ENCODE results near the gene UBTF.

UBTF gene

GRCh38 chr17:44190481-44190880, 29.0 kb downstream of the UBTF start:
- Histone ChIP-seq H4K20me1 (ENCODE audit: insufficient read depth, low read length) (no peaks in the 10 kb centered on the region), H3K79me2 (ENCODE audit: low read length) (peaks cover 44% of the 10 kb centered on the region), H3K9ac (ENCODE audit: low read length) (no peak overlapping the region), H2AFZ (ENCODE audit: low read length) (no peak overlapping the region), H3K4me2 (ENCODE audit: low read depth, low read length) (no peak overlapping the region), H3K4me3 (ENCODE audit: low read length) (no peak overlapping the region), H3K9me3 (replicated peaks; ENCODE audit: insufficient read depth, low read length) (no peaks in the 10 kb centered on the region), H3K27ac (ENCODE audit: low read length) (no peak overlapping the region), H3K36me3 (replicated peaks; ENCODE audit: insufficient read depth, low read length) (no peaks in the 10 kb centered on the region), H3K9me2 (replicated peaks; ENCODE audit: insufficient read depth, low read length) (no peaks in the 10 kb centered on the region), H3F3A (ENCODE audit: insufficient read depth, low read length) (peaks cover 19% of the 10 kb centered on the region), H3K4me1 (ENCODE audit: low read length) (0 out of 2 replicates have a peak, but pooled peaks cover 6% of the 10 kb centered on the region), H3K27me3 (replicated peaks; ENCODE audit: insufficient read depth, low read length) (no peaks in the 10 kb centered on the region)
- no peak for TF ChIP-seq EZH2phosphoT487 (IDR thresholded peaks at IDR 0.05; ENCODE audit: low read length)
- TF ChIP-seq, protein P1, sequence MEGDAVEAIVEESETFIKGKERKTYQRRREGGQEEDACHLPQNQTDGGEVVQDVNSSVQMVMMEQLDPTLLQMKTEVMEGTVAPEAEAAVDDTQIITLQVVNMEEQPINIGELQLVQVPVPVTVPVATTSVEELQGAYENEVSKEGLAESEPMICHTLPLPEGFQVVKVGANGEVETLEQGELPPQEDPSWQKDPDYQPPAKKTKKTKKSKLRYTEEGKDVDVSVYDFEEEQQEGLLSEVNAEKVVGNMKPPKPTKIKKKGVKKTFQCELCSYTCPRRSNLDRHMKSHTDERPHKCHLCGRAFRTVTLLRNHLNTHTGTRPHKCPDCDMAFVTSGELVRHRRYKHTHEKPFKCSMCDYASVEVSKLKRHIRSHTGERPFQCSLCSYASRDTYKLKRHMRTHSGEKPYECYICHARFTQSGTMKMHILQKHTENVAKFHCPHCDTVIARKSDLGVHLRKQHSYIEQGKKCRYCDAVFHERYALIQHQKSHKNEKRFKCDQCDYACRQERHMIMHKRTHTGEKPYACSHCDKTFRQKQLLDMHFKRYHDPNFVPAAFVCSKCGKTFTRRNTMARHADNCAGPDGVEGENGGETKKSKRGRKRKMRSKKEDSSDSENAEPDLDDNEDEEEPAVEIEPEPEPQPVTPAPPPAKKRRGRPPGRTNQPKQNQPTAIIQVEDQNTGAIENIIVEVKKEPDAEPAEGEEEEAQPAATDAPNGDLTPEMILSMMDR (IDR thresholded peaks at IDR 0.05; ENCODE audit: low read length), result no peak
- no peak for TF ChIP-seq EZH2 (optimal IDR thresholded peaks at IDR 0.05; ENCODE audit: low read depth, low read length)
- no peak for DNase-seq

DNA sequence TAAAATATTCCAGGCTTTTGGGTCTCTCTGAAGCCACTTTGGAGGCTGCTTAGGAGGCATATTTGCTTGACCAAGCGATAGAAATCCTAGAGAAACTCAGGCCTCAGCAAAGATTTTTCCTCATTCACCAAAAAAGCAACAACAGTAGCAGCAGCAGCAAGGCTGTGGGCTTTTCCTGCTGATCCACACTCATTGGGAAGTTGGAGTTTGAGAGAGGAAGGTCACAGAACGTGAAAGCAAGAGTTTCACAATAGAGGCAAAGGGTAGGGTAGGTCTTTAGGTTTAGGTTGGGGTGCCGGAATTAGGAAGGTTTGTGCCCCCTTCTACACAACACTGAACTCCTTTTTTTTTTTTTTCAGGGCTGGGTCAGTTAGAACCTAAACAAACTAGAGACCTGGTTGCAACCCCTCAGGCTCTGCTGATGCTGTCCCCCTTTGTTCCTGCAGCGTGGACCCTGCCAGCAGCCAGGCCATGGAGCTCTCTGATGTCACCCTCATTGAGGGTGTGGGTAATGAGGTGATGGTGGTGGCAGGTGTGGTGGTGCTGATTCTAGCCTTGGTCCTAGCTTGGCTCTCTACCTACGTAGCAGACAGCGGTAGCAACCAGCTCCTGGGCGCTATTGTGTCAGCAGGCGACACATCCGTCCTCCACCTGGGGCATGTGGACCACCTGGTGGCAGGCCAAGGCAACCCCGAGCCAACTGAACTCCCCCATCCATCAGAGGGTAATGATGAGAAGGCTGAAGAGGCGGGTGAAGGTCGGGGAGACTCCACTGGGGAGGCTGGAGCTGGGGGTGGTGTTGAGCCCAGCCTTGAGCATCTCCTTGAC, 30.7 kb downstream of the UBTF start:
- no peak overlapping the region for H2AFZ ChIP-seq (ENCODE audit: low read length)
- H3K27ac ChIP-seq (ENCODE audit: low read length), result no peak overlapping the region
- no peak overlapping the region; the same call in 1 of the 2 replicates for H3K9ac ChIP-seq (ENCODE audit: low read length)

DNA sequence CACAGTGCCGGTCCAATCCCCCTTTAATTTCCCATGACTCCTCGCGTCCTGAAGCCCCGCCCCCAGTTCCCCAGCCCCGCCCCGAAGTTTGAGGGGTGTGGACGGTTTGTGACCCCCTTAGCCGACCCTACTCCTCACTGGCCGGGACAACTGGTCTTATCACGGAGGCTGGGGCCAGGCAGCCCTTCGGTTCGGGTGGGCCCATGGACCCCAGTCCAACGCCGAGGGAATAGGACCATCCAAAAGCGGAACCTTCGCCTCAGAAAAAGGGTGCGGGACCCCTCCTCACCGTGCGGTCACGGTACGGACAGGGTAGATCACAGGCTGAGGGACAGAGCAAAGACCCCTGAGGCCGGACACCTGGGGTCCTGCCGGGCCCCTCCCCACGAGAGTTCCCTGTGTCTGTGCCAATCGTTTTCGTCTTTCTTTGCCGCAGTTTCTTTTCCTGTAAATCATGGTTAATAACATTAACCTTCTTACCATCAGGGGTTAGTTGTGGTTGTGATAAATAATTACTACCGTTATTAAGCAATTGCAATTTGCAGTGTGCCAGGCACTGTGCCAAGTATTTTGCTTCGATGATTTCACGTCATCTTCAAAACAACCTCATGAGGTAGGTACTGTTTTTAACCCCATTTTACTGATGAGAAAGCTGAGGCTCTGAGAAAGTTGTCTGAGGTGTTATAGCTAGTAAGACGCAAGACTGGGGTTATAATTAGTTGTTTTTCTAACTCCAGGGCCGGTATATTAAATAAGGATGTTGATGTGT, 32.2 kb downstream of the UBTF start:
- H4K20me1 ChIP-seq (ENCODE audit: insufficient read depth, low read length), result no peaks in the 10 kb centered on the region
- H3K4me3 ChIP-seq (ENCODE audit: low read length), result peak overlapping the region; percentile 94
- no peaks in the 10 kb centered on the region for H3K27me3 ChIP-seq (replicated peaks; ENCODE audit: insufficient read depth, low read length)
- peak overlapping the region; percentile 92 for H3K9ac ChIP-seq (ENCODE audit: low read length)
- H3K9me2 ChIP-seq (replicated peaks; ENCODE audit: insufficient read depth, low read length), result no peaks in the 10 kb centered on the region
- peak; percentile 26 for DNase-seq
- peak overlapping the region; percentile 91 for H3K27ac ChIP-seq (ENCODE audit: low read length)
- TF ChIP-seq EZH2phosphoT487 (IDR thresholded peaks at IDR 0.05; ENCODE audit: low read length), result no peak
- H3F3A ChIP-seq (ENCODE audit: insufficient read depth, low read length), result peaks cover 35% of the 10 kb centered on the region
- H3K36me3 ChIP-seq (replicated peaks; ENCODE audit: insufficient read depth, low read length), result no peaks in the 10 kb centered on the region; the same call in 1 of the 2 replicates
- peaks cover 62% of the 10 kb centered on the region for H3K79me2 ChIP-seq (ENCODE audit: low read length)
- H3K4me2 ChIP-seq (ENCODE audit: low read depth, low read length), result peak overlapping the region; percentile 76
- H3K4me1 ChIP-seq (ENCODE audit: low read length), result peaks cover 21% of the 10 kb centered on the region; the same call in 1 of the 2 replicates
- no peaks in the 10 kb centered on the region for H3K9me3 ChIP-seq (replicated peaks; ENCODE audit: insufficient read depth, low read length)
- peak overlapping the region; percentile 77 for H2AFZ ChIP-seq (ENCODE audit: low read length)

More for the DNA sequence above, 30.7 kb downstream of the UBTF start:
- Histone ChIP-seq H3K9me3 (replicated peaks; ENCODE audit: insufficient read depth, low read length) (no peaks in the 10 kb centered on the region), H4K20me1 (ENCODE audit: insufficient read depth, low read length) (no peaks in the 10 kb centered on the region), H3K27me3 (replicated peaks; ENCODE audit: insufficient read depth, low read length) (no peaks in the 10 kb centered on the region), H3K79me2 (ENCODE audit: low read length) (peaks cover 47% of the 10 kb centered on the region), H3K36me3 (replicated peaks; ENCODE audit: insufficient read depth, low read length) (no peaks in the 10 kb centered on the region), H3K9me2 (replicated peaks; ENCODE audit: insufficient read depth, low read length) (no peaks in the 10 kb centered on the region), H3F3A (ENCODE audit: insufficient read depth, low read length) (peaks cover 32% of the 10 kb centered on the region), H3K4me1 (ENCODE audit: low read length) (peaks cover 16% of the 10 kb centered on the region; the same call in 1 of the 2 replicates), H3K4me2 (ENCODE audit: low read depth, low read length) (peak overlapping the region; percentile 76; the same call in 1 of the 2 replicates), H3K4me3 (ENCODE audit: low read length) (no peak overlapping the region)
- DNase-seq, result no peak
- TF ChIP-seq, protein P1 (IDR thresholded peaks at IDR 0.05; ENCODE audit: low read length), result no peak
- no peak for TF ChIP-seq EZH2 (optimal IDR thresholded peaks at IDR 0.05; ENCODE audit: low read depth, low read length)
- TF ChIP-seq EZH2phosphoT487 (IDR thresholded peaks at IDR 0.05; ENCODE audit: low read length), result no peak

Data from MM.1S (cell line).